ENCODE data around the gene SLC30A1.
A peak's percentile ranks its signal among the peaks of the same experiment; 100 is the strongest.
"Not testable (repeated sequence)": the region's sequence is repeated elsewhere in the genome, so short reads cannot be mapped to it uniquely, and the experiment has no call there.

The SLC30A1 gene

GRCh38 chr1:211587123-211587522 lies 8.2 kb upstream of the SLC30A1 start:
- DNase-seq (ENCODE audit: low spot score), result no peak

GRCh38 chr1:211586538-211586937 lies 7.6 kb upstream of the SLC30A1 start:
- no peak for DNase-seq (ENCODE audit: low spot score)

- no peak for DNase-seq (ENCODE audit: low spot score)
These were observed 4.3 kb upstream of the SLC30A1 start for GRCh38 chr1:211583011-211583992.

- no peak for DNase-seq (ENCODE audit: low spot score)
These were observed 2.6 kb upstream of the SLC30A1 start for GRCh38 chr1:211581526-211581925.

- no peak for DNase-seq (ENCODE audit: low spot score)
These were observed 1.3 kb upstream of the SLC30A1 start for GRCh38 chr1:211580303-211580687.

- DNase-seq (ENCODE audit: low spot score), result peak; percentile 56
These were observed 710 bp upstream of the SLC30A1 start for GRCh38 chr1:211579440-211580302.

- peak; percentile 36 for DNase-seq (ENCODE audit: low spot score)
These were observed 932 bp downstream of the SLC30A1 start for GRCh38 chr1:211577819-211578639.

- no peak for DNase-seq (ENCODE audit: low spot score)
These were observed 1.6 kb downstream of the SLC30A1 start for GRCh38 chr1:211577277-211577818.

- no peak for DNase-seq (ENCODE audit: low spot score)
These were observed 2.2 kb downstream of the SLC30A1 start for GRCh38 chr1:211576717-211577116.

- no peak for DNase-seq (ENCODE audit: low spot score)
These were observed 4.3 kb downstream of the SLC30A1 start for GRCh38 chr1:211574705-211575104.

- DNase-seq (ENCODE audit: low spot score), result no peak
These were observed 7.0 kb downstream of the SLC30A1 start for GRCh38 chr1:211571998-211572397.

- not testable (repeated sequence) for DNase-seq (ENCODE audit: low spot score)
These were observed 8.6 kb downstream of the SLC30A1 start for GRCh38 chr1:211570378-211570777.

GRCh38 chr1:211566431-211567025 lies 12.4 kb downstream of the SLC30A1 start:
- no peak for DNase-seq (ENCODE audit: low spot score)

GRCh38 chr1:211564084-211564483 lies 14.9 kb downstream of the SLC30A1 start:
- no peak for DNase-seq (ENCODE audit: low spot score)

GRCh38 chr1:211559222-211560010 lies 19.5 kb downstream of the SLC30A1 start:
- DNase-seq (ENCODE audit: low spot score), result no peak

- DNase-seq (ENCODE audit: low spot score), result no peak
These were observed 20.9 kb downstream of the SLC30A1 start for GRCh38 chr1:211557894-211558625.

GRCh38 chr1:211553549-211553948 lies 25.4 kb downstream of the SLC30A1 start:
- DNase-seq (ENCODE audit: low spot score), result no peak

GRCh38 chr1:211551638-211552460 lies 27.1 kb downstream of the SLC30A1 start:
- no peak for DNase-seq (ENCODE audit: low spot score)

Measured in SK-N-DZ (cell line).